WERI-Rb-1 (cell line): ENCODE measurements around the gene RNF152.
A peak's percentile ranks its signal among the peaks of the same experiment; 100 is the strongest.

ENCODE experiments used
- DNase-seq: peaks from one replicate; pipeline ENCODE4 v3.0.0-alpha.2; 2020
- H3K27ac ChIP-seq: fragments of 250-450 bp; sonication (Bioruptor Pico); 2 replicates; pipeline ENCODE4 v1.5.1; 2020; ENCODE audit warnings: mild to moderate bottlenecking, moderate library complexity
- H3K27me3 ChIP-seq: fragments of 250-450 bp; sonication (Bioruptor Pico); 2 replicates; pipeline ENCODE4 v1.5.1; 2021; ENCODE audit warnings: mild to moderate bottlenecking, low read depth, moderate library complexity; ENCODE audit not compliant: insufficient read depth, severe bottlenecking
- H3K36me3 ChIP-seq: fragments of 250-450 bp; sonication (Bioruptor Pico); 2 replicates; pipeline ENCODE4 v1.5.1; 2020; ENCODE audit warnings: mild to moderate bottlenecking, moderate library complexity
- H3K4me3 ChIP-seq: 2 replicates; pipeline ENCODE4 v1.5.1; 2011; ENCODE audit warnings: low read depth, mild to moderate bottlenecking, control low read depth, low read length
- H3K9me3 ChIP-seq: fragments of 250-450 bp; sonication (Bioruptor Pico); 2 replicates; pipeline ENCODE4 v1.5.1; 2021; ENCODE audit warnings: mild to moderate bottlenecking, moderate library complexity; ENCODE audit not compliant: severe bottlenecking
- TF ChIP-seq, protein P1 (sequence below): IDR thresholded peaks from 2 replicates; pipeline ENCODE4 v1.5.1; 2011; ENCODE audit warnings: low read depth, mild to moderate bottlenecking, control low read depth, inconsistent platforms, low read length

Gene RNF152

DNA sequence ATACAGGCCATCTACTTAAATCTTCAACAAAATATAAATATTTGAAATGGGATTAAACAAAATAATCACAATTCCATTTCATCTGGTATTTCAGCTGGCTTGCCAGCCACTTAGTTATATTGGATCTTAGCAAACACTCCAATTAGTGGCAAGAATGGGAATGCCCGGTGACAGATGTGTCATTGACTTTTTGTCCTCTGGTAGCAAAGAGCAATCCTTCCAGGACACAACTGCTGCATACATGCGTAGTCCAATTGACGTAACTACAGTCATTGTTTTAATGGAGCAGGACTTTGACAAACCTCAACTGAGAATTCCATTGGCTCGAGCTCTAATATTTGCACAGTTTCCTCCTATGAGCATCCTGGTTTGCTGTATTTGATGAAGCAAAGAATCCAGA lies 69.9 kb downstream of the RNF152 start:
- no peaks in the 10 kb centered on the region for H3K27me3 ChIP-seq
- H3K36me3 ChIP-seq: no peaks in the 10 kb centered on the region
- TF ChIP-seq, protein P1, sequence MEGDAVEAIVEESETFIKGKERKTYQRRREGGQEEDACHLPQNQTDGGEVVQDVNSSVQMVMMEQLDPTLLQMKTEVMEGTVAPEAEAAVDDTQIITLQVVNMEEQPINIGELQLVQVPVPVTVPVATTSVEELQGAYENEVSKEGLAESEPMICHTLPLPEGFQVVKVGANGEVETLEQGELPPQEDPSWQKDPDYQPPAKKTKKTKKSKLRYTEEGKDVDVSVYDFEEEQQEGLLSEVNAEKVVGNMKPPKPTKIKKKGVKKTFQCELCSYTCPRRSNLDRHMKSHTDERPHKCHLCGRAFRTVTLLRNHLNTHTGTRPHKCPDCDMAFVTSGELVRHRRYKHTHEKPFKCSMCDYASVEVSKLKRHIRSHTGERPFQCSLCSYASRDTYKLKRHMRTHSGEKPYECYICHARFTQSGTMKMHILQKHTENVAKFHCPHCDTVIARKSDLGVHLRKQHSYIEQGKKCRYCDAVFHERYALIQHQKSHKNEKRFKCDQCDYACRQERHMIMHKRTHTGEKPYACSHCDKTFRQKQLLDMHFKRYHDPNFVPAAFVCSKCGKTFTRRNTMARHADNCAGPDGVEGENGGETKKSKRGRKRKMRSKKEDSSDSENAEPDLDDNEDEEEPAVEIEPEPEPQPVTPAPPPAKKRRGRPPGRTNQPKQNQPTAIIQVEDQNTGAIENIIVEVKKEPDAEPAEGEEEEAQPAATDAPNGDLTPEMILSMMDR: no peak
- no peaks in the 10 kb centered on the region for H3K9me3 ChIP-seq
- no peak overlapping the region for H3K4me3 ChIP-seq
- DNase-seq: peak; percentile 54
- no peak overlapping the region for H3K27ac ChIP-seq

DNA sequence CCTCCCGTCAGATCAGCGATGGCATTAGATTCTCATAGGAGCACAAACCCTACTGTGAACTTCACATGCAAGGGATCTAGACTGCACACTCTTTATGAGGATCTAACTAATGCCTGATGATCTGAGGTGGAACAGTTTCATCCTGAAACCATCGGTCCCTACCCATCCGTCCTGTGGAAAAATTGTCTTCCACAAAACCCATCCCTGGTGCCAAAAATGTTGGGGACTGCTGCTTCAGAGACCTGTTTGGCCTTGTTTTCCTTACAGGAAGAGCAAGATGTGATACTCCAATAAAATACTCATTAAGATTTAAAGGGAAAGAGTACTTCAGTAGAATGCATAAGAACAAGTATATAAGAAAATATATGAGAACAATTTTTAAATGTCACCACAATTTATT lies 71.1 kb downstream of the RNF152 start:
- Histone ChIP-seq H3K27ac (no peak overlapping the region), H3K4me3 (no peak overlapping the region), H3K27me3 (no peaks in the 10 kb centered on the region), H3K36me3 (no peaks in the 10 kb centered on the region), H3K9me3 (no peaks in the 10 kb centered on the region)
- TF ChIP-seq, protein P1: no peak
- DNase-seq: no peak

GRCh38 chr18:61820882-61821281 lies 71.9 kb downstream of the RNF152 start:
- Histone ChIP-seq H3K4me3 (no peak overlapping the region), H3K27ac (no peak overlapping the region), H3K27me3 (no peaks in the 10 kb centered on the region), H3K9me3 (no peaks in the 10 kb centered on the region), H3K36me3 (no peaks in the 10 kb centered on the region; the same call in 1 of the 2 replicates)
- TF ChIP-seq, protein P1: no peak
- DNase-seq: no peak

DNA sequence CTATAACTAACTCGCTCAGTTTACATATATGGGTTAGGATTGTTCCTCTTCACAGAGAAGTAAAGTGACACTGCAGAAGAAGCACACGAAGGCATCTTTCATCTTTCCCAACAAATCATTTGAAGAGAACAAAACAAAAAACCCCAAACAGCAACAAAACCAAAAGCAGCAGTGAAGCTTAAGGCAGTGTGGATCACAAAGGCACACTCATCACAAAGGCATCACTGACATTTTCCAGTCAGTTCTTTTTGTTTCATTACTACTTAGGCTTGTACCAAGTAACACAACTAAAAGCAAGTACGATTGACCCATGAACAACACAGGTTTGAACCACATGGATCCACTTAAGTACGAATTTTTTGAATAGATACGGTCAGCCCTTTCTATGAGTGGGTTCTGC lies 75.7 kb downstream of the RNF152 start:
- Histone ChIP-seq H3K27ac (no peak overlapping the region), H3K4me3 (no peak overlapping the region), H3K9me3 (no peaks in the 10 kb centered on the region), H3K36me3 (peaks cover 10% of the 10 kb centered on the region; the same call in 1 of the 2 replicates), H3K27me3 (no peaks in the 10 kb centered on the region)
- TF ChIP-seq, protein P1: no peak
- DNase-seq: no peak

- Histone ChIP-seq H3K36me3 (peaks cover 10% of the 10 kb centered on the region; the same call in 1 of the 2 replicates), H3K27me3 (no peaks in the 10 kb centered on the region), H3K9me3 (no peaks in the 10 kb centered on the region), H3K27ac (no peak overlapping the region), H3K4me3 (no peak overlapping the region)
- DNase-seq: no peak
- TF ChIP-seq, protein P1: no peak
These were observed 76.8 kb downstream of the RNF152 start for GRCh38 chr18:61815885-61816470.

DNA sequence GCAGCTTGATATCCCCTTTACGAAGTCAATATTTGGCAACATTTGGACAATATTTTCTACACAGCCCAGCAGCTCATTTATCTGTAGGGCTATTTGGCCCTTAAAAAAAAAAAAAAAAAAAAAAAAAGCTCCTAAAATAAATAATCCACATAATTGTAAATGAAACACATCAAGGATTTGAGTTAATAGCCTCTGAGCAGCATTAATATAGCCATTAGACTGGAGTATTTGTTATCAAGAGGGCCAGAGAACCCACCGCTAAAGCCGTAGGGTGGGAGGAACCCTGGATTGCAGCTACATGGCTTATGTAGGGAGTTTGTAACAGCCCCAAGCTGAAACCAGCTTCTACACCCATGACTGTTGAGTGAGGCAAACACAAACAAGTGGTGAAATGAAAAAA lies 84.5 kb downstream of the RNF152 start:
- Histone ChIP-seq H3K36me3 (no peaks in the 10 kb centered on the region), H3K27ac (no peak overlapping the region), H3K9me3 (no peaks in the 10 kb centered on the region), H3K27me3 (no peaks in the 10 kb centered on the region), H3K4me3 (no peak overlapping the region)
- TF ChIP-seq, protein P1: no peak
- no peak for DNase-seq
